LNCaP clone FGC (cell line): ENCODE results near the gene HES3.

Experiments
- DNase-seq: peaks from one replicate; pipeline ENCODE4 v3.0.0-alpha.2; 2011; ENCODE audit warnings: low read depth
- H3K4me3 ChIP-seq: 2 replicates; pipeline ENCODE4 v1.5.1; 2011; ENCODE audit warnings: mild to moderate bottlenecking, low read depth, low read length, control low read depth
- TF ChIP-seq, protein P1 (sequence below): IDR thresholded peaks from 2 replicates; pipeline ENCODE4 v1.5.1; 2012; ENCODE audit warnings: mild to moderate bottlenecking; ENCODE audit not compliant: control insufficient read depth, insufficient read depth; ENCODE audit errors: extremely low read depth

The HES3 gene

DNA sequence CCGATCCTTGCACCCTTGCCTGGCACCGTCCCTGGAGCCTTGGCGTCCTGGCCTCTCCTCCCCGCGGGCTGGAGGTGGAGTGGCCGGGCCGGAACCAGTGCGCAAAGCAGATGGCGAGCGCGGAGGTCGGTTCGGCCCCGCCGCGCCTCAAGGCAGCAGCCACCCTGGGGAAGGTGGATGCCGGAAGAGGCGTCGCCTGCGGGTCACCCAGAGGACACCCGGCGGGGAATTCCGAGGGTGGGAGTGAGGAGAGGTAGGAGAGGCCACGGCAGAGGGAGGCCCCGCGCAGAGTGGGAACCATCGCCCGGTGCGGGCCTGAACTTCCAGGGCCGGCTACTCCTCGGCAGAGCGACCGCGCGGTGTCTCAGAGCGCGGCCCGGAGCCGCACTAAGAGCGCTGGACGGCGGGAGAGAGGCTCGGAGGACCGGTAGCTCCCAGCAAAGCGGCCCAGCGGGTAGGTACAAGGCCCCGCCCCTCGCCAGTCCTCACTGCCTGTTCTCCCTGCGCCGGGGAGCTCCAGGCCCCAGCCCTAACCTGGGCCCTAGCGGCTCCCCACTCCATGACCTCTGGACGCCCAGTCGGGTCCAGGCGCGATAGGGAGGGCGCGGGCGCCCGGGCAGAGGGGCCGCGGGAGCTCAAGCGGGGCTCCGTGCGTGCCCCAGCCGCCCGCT, 38.0 kb upstream of the HES3 start, which contains the start of gene RNF207:
Gene RNF207 (plus strand): TSS at position 271 of the 671 bp plus-strand sequence. CDS start 417 bp downstream, outside the sequence.
- peak within 1 kb of the TSS; percentile 61 for H3K4me3 ChIP-seq
- TF ChIP-seq, protein P1, sequence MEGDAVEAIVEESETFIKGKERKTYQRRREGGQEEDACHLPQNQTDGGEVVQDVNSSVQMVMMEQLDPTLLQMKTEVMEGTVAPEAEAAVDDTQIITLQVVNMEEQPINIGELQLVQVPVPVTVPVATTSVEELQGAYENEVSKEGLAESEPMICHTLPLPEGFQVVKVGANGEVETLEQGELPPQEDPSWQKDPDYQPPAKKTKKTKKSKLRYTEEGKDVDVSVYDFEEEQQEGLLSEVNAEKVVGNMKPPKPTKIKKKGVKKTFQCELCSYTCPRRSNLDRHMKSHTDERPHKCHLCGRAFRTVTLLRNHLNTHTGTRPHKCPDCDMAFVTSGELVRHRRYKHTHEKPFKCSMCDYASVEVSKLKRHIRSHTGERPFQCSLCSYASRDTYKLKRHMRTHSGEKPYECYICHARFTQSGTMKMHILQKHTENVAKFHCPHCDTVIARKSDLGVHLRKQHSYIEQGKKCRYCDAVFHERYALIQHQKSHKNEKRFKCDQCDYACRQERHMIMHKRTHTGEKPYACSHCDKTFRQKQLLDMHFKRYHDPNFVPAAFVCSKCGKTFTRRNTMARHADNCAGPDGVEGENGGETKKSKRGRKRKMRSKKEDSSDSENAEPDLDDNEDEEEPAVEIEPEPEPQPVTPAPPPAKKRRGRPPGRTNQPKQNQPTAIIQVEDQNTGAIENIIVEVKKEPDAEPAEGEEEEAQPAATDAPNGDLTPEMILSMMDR = no peak
- peak; percentile 27 for DNase-seq

DNA sequence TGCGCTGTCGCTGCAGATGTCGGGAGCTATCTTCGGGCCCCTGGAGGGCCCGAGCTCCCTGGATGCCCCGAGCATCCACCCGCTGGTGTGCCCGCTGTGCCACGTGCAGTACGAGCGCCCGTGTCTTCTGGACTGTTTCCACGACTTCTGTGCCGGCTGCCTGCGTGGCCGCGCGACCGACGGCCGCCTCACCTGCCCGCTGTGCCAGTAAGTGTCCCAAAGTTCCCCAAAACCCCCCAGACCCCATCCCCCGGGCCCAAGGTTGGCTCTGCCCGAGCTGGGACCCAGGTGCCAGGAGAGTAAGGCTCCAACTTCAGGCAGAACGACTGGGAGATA, 37.5 kb upstream of the HES3 start:
- H3K4me3 ChIP-seq = peak overlapping the region; percentile 61
- no peak for DNase-seq
- TF ChIP-seq, protein P1 = no peak

DNA sequence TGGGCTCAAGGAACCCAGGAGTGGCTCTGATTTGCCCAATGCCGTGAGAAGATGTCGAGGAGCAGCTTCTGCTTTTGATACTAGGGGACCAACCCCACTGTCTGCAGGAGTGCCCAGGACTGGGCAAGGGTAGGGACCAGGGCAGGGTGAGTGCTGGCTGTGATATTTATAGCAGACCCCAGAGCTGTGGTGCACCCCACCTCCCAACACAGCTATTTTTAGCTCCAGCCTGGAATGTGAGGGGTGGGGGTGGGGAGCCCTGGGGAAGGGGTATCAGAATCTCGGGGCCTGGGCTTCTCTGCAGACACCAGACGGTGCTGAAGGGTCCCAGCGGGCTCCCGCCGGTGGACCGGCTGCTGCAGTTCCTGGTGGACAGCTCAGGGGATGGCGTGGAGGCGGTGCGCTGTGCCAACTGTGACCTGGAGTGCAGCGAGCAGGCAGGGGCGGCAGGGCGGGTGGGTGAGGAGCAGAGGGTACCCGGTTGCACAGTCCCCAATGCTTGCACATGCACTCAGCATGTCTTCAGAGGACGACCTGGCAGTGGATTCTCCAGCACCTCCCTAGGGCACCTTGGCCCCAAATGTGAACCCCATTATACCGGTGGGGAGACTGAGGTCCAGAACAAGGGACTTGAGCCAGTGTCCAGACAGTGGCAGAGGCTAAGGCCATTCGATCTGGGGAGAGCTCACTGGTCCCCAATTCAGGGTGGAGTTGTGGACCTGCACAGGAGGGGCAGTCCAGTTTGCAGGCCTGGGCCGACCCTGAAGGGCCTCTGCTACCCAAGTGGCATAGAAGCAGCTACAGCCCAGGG, 36.7 kb upstream of the HES3 start:
- TF ChIP-seq, protein P1 = no peak
- H3K4me3 ChIP-seq = peak overlapping the region; percentile 61
- no peak for DNase-seq

DNA sequence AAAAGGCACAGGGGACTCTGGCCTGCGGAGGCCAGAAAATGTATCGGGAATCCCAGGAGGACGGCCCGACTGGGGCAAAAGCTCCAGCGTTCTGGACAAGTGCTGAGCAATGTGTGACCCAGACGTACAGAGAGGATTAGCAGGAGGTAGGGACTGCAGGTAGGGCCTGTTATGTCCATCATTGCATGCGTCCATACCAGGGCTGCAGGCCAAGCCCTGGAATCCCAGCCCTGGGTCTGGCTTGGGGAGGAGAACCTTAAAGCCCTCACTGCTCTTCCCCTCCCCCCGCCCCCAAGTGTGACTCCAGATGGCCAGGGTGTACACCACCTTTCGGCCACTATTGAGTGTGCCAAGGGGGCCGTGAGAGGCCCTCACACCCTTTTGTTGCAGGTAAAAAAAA, 36.1 kb upstream of the HES3 start:
- DNase-seq = no peak
- H3K4me3 ChIP-seq = no peak overlapping the region
- TF ChIP-seq, protein P1 = no peak

DNA sequence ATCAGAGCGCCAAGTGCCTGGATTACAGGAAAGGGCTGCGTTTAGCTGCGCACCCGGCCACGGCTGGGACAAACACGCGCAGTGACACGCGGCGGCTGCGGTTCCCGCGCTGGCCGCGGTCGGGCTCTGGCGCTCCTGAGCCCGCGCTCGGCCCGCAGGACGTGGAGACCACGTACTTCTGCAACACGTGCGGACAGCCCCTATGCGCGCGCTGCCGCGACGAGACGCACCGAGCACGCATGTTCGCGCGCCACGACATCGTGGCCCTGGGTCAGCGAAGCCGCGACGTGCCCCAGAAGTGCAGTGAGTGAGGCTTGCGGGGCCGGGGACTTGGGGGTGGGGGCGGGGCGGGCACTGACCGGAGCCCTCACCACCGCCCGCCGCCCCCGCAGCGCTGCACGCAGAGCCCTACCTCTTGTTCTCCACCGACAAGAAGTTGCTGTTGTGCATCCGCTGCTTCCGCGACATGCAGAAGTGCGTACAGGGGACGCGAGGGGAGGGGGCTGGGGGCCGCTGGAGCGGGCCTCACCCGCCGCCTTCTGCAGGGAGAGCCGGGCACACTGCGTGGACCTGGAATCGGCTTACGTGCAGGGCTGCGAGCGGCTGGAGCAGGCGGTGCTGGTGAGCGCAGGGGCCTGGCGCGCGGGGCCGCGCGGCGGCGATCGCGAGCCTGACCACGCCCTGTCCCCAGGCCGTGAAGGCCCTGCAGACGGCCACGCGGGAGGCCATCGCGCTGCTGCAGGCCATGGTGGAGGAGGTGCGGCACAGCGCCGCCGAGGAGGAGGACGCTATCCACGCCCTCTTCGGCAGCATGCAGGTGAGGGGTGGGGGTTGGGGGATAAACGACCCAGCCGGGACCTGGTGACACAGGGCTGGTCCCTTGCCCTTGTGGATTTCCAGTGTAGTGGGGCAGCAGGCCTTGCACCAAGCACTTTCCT, 35.0 kb upstream of the HES3 start:
- DNase-seq = no peak
- TF ChIP-seq, protein P1 = no peak
- H3K4me3 ChIP-seq = no peak overlapping the region

DNA sequence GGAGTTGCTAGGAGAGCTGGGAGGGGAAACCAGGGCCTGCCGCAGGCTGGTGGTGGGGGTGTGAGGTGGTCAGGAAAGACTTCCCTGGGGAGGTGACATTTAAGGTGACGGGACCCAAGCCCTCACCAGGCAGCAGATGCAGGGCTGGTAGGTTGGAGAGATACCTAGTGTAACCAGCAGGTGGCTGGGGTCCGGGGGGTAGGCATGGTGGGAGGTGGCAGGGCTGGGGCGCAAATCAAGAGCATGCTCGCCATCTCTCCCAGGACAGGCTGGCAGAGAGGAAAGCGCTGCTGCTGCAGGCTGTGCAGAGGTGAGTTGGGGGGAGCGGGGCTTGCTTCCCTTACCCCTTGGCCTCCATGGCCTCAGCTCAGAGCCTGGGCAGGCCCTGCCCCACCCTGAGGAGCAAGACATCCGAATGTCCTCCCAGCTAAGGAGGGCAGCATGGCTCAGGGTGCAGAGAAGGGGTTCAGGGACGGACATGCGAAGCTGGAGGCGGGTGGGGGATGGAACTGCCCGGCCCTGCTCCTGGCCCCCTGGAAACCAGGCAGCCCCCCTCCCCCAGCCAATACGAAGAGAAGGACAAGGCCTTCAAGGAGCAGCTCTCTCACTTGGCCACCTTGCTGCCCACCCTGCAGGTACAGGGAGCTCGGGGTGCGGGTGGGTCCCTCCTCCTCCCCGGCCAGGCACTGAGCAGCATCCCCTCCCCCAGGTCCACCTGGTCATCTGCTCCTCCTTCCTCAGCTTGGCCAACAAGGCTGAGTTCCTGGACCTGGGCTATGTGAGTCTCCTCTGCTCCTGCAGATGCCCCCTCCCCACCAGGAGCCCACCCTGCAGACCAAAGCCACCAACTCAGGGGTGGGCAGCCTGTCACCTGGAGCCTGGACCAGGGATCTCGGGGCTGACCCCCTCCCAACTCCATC, 34.1 kb upstream of the HES3 start:
- TF ChIP-seq, protein P1 = 0 out of 2 replicates have a peak, but pooled peaks have one; percentile 11
- no peak for DNase-seq
- H3K4me3 ChIP-seq = no peak overlapping the region
